GM23338 (cell line): Measurements from ENCODE around the gene CANT1. TPM values are rescaled to one million over a fixed set of nuclear protein-coding genes. Genes with fewer than 3 reads are reported as not detected.
A peak's percentile ranks its signal among the peaks of the same experiment; 100 is the strongest.

ENCODE experiments used
- ATAC-seq: fragments of 200-7000 bp; cut with Tn5 transposase; 3 replicates; pipeline ENCODE4 v1.9.1; 2020
- DNase-seq: peaks from one replicate; pipeline ENCODE4 v3.0.0-alpha.2; 2015; ENCODE audit warnings: low spot score
- H2AFZ ChIP-seq: fragments of 200-600 bp; sonication (generic); 2 replicates; pipeline ENCODE4 v1.8.0; 2016; ENCODE audit warnings: antibody characterized with exemption, mild to moderate bottlenecking, moderate library complexity
- H3F3A ChIP-seq: fragments of 200-600 bp; sonication (generic); replicated peaks from 2 replicates; pipeline ENCODE4 v1.8.0; 2017; ENCODE audit warnings: antibody characterized with exemption, mixed run types, low read depth
- H3K27ac ChIP-seq: fragments of 200-600 bp; sonication (generic); 2 replicates; pipeline ENCODE4 v1.6.1; 2016; ENCODE audit warnings: low read depth
- H3K27me3 ChIP-seq: fragments of 200-600 bp; sonication (generic); 2 replicates; pipeline ENCODE4 v1.8.0; 2016; ENCODE audit warnings: mild to moderate bottlenecking, mixed run types, moderate library complexity; ENCODE audit not compliant: insufficient read depth
- H3K36me3 ChIP-seq: fragments of 200-600 bp; sonication (generic); 2 replicates; pipeline ENCODE4 v1.8.0; 2016; ENCODE audit warnings: mild to moderate bottlenecking; ENCODE audit not compliant: insufficient read depth
- H3K4me1 ChIP-seq: fragments of 200-600 bp; sonication (generic); 2 replicates; pipeline ENCODE4 v1.8.0; 2016; ENCODE audit warnings: mild to moderate bottlenecking, moderate library complexity; ENCODE audit not compliant: insufficient read depth
- H3K4me2 ChIP-seq: fragments of 200-600 bp; sonication (generic); 2 replicates; pipeline ENCODE4 v1.7.1; 2017; ENCODE audit warnings: mixed run types
- H3K4me3 ChIP-seq: fragments of 200-600 bp; sonication (generic); 2 replicates; pipeline ENCODE4 v1.6.1; 2016; ENCODE audit warnings: mixed run types
- H3K79me2 ChIP-seq: fragments of 200-600 bp; sonication (generic); replicated peaks from 2 replicates; pipeline ENCODE4 v1.8.0; 2017; ENCODE audit warnings: mild to moderate bottlenecking; ENCODE audit not compliant: insufficient read depth
- H3K9me2 ChIP-seq: fragments of 200-600 bp; sonication (generic); 2 replicates; pipeline ENCODE4 v1.8.0; 2017; ENCODE audit not compliant: insufficient read depth
- H4K20me1 ChIP-seq: fragments of 200-600 bp; sonication (generic); replicated peaks from 2 replicates; pipeline ENCODE4 v1.8.0; 2017; ENCODE audit warnings: mild to moderate bottlenecking; ENCODE audit not compliant: insufficient read depth
- H3K27ac Mint-ChIP-seq: 2 replicates; pipeline ENCODE4 v1.8.0; 2020; ENCODE audit warnings: inconsistent platforms, mild to moderate bottlenecking, moderate library complexity, mixed read lengths
- H3K27me3 Mint-ChIP-seq: 3 replicates; pipeline ENCODE4 v1.8.0; 2022; ENCODE audit warnings: low read depth, mild to moderate bottlenecking, moderate library complexity, mixed read lengths, inconsistent platforms; ENCODE audit not compliant: insufficient read depth, poor library complexity
- H3K36me3 Mint-ChIP-seq: 3 replicates; pipeline ENCODE4 v1.8.0; 2021; ENCODE audit warnings: low read depth, mild to moderate bottlenecking, inconsistent platforms, moderate library complexity, mixed read lengths
- H3K4me1 Mint-ChIP-seq: 3 replicates; pipeline ENCODE4 v1.8.0; 2020; ENCODE audit warnings: mild to moderate bottlenecking, inconsistent platforms, mixed read lengths
- H3K4me3 Mint-ChIP-seq: 3 replicates; pipeline ENCODE4 v1.8.0; 2021; ENCODE audit warnings: moderate library complexity, mild to moderate bottlenecking, inconsistent platforms, mixed read lengths
- H3K9me3 Mint-ChIP-seq: 3 replicates; pipeline ENCODE4 v1.8.0; 2020; ENCODE audit warnings: moderate library complexity, mild to moderate bottlenecking, inconsistent platforms, mixed read lengths
- CREB1 ChIP-seq: fragments of 250-450 bp; sonication (Bioruptor Pico); IDR thresholded peaks from 2 replicates; pipeline ENCODE4 v1.5.0; 2020; ENCODE audit warnings: low read depth, mild to moderate bottlenecking, moderate library complexity
- CTCF ChIP-seq, 2 experiments: fragments of 200-600 bp in 1 of 2; sonication (generic) in 1 of 2; conservative IDR thresholded peaks; 2 replicates each; pipeline versions ENCODE4 v1.5.1 to v1.6.1; 2016 to 2017; ENCODE audit warnings: antibody characterized with exemption in 2 of 2, low read depth in 2 of 2, mild to moderate bottlenecking in 2 of 2, moderate library complexity in 1 of 2
- EZH2phosphoT487 ChIP-seq: fragments of 200-600 bp; sonication (generic); IDR thresholded peaks from one replicate; pipeline ENCODE4 v1.8.1; 2018; ENCODE audit warnings: antibody characterized with exemption; ENCODE audit not compliant: unreplicated experiment
- NANOG ChIP-seq: IDR thresholded peaks from 2 replicates; pipeline ENCODE4 v1.6.1; 2016; ENCODE audit warnings: antibody characterized with exemption, borderline replicate concordance
- REST ChIP-seq: IDR thresholded peaks from one replicate; pipeline ENCODE4 v1.6.1; 2018; ENCODE audit warnings: antibody characterized with exemption; ENCODE audit not compliant: unreplicated experiment
- STAT1 ChIP-seq: IDR thresholded peaks from one replicate; pipeline ENCODE4 v1.6.1; 2016; ENCODE audit warnings: antibody characterized with exemption; ENCODE audit not compliant: unreplicated experiment
- ZNF114 ChIP-seq: fragments of 250-450 bp; sonication (Bioruptor Pico); IDR thresholded peaks from 2 replicates; pipeline ENCODE4 v1.5.0; 2020; ENCODE audit warnings: mild to moderate bottlenecking, moderate library complexity
- polyA plus RNA-seq: library from polyadenylated mRNA; unstranded; fragments of >200 nt; fragmentation: Nextera tagmentation; extraction: Ambion mirVana; gene quantifications from 2 replicates; pipeline ENCODE4 v1.2.1, GENCODE V29; 2016
- total RNA-seq: library from RNA; depleted of rRNA; stranded (reverse); fragments of >200 nt; shearing (Covaris generic); gene quantifications from 2 replicates; pipeline ENCODE4 v1.2.3, GENCODE V29; 2014

CANT1 gene
- total and polyA plus RNA-seq, 2 experiments from 2014 or later = 5.9 to 38.8 TPM

GRCh38 chr17:78959803-78960202, 49.8 kb downstream of the CANT1 start:
- no peaks in the 10 kb centered on the region for H3K36me3 Mint-ChIP-seq
- Histone ChIP-seq H3K27me3 (no peaks in the 10 kb centered on the region), H2AFZ (no peak overlapping the region), H3K36me3 (no peaks in the 10 kb centered on the region), H3K9me2 (no peaks in the 10 kb centered on the region), H3K4me2 (no peak overlapping the region), H3K4me1 (no peaks in the 10 kb centered on the region), H3F3A (no peaks in the 10 kb centered on the region), H3K79me2 (no peaks in the 10 kb centered on the region), H4K20me1 (no peaks in the 10 kb centered on the region), H3K4me3 (no peak overlapping the region), H3K27ac (no peak overlapping the region)
- peaks cover 12% of the 10 kb centered on the region for H3K27me3 Mint-ChIP-seq
- no peak overlapping the region for H3K4me3 Mint-ChIP-seq
- H3K9me3 Mint-ChIP-seq = no peaks in the 10 kb centered on the region
- H3K4me1 Mint-ChIP-seq = no peaks in the 10 kb centered on the region; the same call in 2 of the 3 replicates
- H3K27ac Mint-ChIP-seq = no peak overlapping the region
- DNase-seq (no peak), ATAC-seq (no peak)
- TF ChIP-seq EZH2phosphoT487 (no peak), CTCF (conservative IDR thresholded peaks at IDR 0.05; ENCODE audit: low read depth in 2 of 2) (peak in 1 of 2 experiments; percentile 33; a peak in 3 of 4 replicates)

GRCh38 chr17:78958641-78959127, 50.9 kb downstream of the CANT1 start:
- no peak overlapping the region for H3K4me2 ChIP-seq
- H3K79me2 ChIP-seq = no peaks in the 10 kb centered on the region
- no peaks in the 10 kb centered on the region for H3K27me3 ChIP-seq
- no peaks in the 10 kb centered on the region for H3K36me3 Mint-ChIP-seq
- H3K27ac ChIP-seq = no peak overlapping the region
- H4K20me1 ChIP-seq = no peaks in the 10 kb centered on the region
- H3F3A ChIP-seq = no peaks in the 10 kb centered on the region
- H3K36me3 ChIP-seq = no peaks in the 10 kb centered on the region
- no peaks in the 10 kb centered on the region; the same call in 2 of the 3 replicates for H3K4me1 Mint-ChIP-seq
- H3K27ac Mint-ChIP-seq = no peak overlapping the region; the same call in 1 of the 2 replicates
- no peak overlapping the region for H3K4me3 ChIP-seq
- no peak overlapping the region for H2AFZ ChIP-seq
- no peak overlapping the region for H3K4me3 Mint-ChIP-seq
- ATAC-seq (no peak), DNase-seq (no peak)
- no peaks in the 10 kb centered on the region for H3K9me2 ChIP-seq
- H3K9me3 Mint-ChIP-seq = no peaks in the 10 kb centered on the region
- H3K4me1 ChIP-seq = no peaks in the 10 kb centered on the region
- H3K27me3 Mint-ChIP-seq = peaks cover 12% of the 10 kb centered on the region
- TF ChIP-seq REST (no peak), CREB1 (no peak), STAT1 (no peak), NANOG (no peak), ZNF114 (CRISPR knock-in tag) (no peak), CTCF (conservative IDR thresholded peaks at IDR 0.05; ENCODE audit: low read depth in 2 of 2) (no peak)
